Cardiac fibroblast (primary cell): Measurements from ENCODE around the gene PECR.

Experiments
- DNase-seq, 2 donors: peaks; one replicate each; pipeline versions ENCODE4 v3.0.0 to v3.0.0-alpha.2; 2010; ENCODE audit warnings: low read depth in 2 of 2
- H3K4me3 ChIP-seq, 2 donors: replicated peaks in 1 of 2; 1 replicate in 1 of 2; 2 replicates in 1 of 2; pipeline ENCODE4 v1.5.1; 2011; ENCODE audit warnings: low read depth in 2 of 2, low read length in 2 of 2, mild to moderate bottlenecking in 2 of 2, moderate library complexity in 1 of 2
- CTCF ChIP-seq: IDR thresholded peaks from one replicate; pipeline ENCODE4 v1.5.1; 2011; ENCODE audit warnings: low read depth, mild to moderate bottlenecking, low read length, inconsistent platforms

The PECR gene

GRCh38 chr2:216039918-216040317, 41.7 kb downstream of the PECR start:
- no peak for TF ChIP-seq CTCF
- no peak overlapping the region for H3K4me3 ChIP-seq
- DNase-seq, result no peak

- H3K4me3 ChIP-seq, result no peak overlapping the region
- DNase-seq, result peak; percentile 85 to 92
- peak; percentile 90 for TF ChIP-seq CTCF
These were observed 47.5 kb downstream of the PECR start for GRCh38 chr2:216034065-216034464.

- no peak overlapping the region for H3K4me3 ChIP-seq
- TF ChIP-seq CTCF, result no peak
- DNase-seq, result no peak
These were observed 48.2 kb downstream of the PECR start for GRCh38 chr2:216033403-216033802.

- TF ChIP-seq CTCF, result no peak
- peak; percentile 44 to 83 for DNase-seq
These were observed 49.5 kb downstream of the PECR start for GRCh38 chr2:216031960-216032689.

GRCh38 chr2:216030216-216030615, 51.4 kb downstream of the PECR start:
- no peak for DNase-seq
- TF ChIP-seq CTCF, result no peak
- no peak overlapping the region for H3K4me3 ChIP-seq

More at GRCh38 chr2:216031960-216032689, 49.5 kb downstream of the PECR start:
- no peak overlapping the region for H3K4me3 ChIP-seq

- TF ChIP-seq CTCF, result no peak
- peak in 1 of 2 donors; percentile 19 for DNase-seq
- H3K4me3 ChIP-seq, result no peak overlapping the region
These were observed 52.0 kb downstream of the PECR start for GRCh38 chr2:216029416-216030129.
